ENCODE results near the gene YTHDC1.

YTHDC1 gene

GRCh38 chr4:68352791-68353190, 2.9 kb upstream of the YTHDC1 start:
- DNase-seq: no peak

GRCh38 chr4:68349279-68349648, 626 bp downstream of the YTHDC1 start:
- no peak for DNase-seq

- no peak for DNase-seq
Measured at GRCh38 chr4:68348577-68348976, 1.3 kb downstream of the YTHDC1 start.

GRCh38 chr4:68347845-68348244, 2.0 kb downstream of the YTHDC1 start:
- DNase-seq: no peak

DNA sequence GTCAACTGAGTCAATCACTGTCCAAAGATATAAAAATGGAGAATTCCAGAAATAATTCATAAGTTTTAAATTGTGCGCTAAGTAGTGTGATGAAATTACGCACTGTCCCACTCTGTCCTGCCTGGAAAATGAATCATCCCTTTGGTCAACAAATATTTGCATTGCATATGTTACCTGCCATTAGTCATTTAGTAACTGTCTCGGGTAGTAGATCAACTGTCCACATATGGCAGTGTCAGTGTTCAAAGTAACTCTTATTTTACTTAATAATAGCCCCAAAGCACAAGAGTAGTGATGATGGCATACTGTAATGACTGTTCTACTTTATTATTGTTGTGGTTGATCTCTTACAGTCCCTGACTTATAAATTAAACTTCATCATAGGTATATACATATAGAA, 3.4 kb downstream of the YTHDC1 start:
- DNase-seq: no peak

- no peak for DNase-seq
Measured at GRCh38 chr4:68344785-68345184, 5.1 kb downstream of the YTHDC1 start.

- no peak for DNase-seq
Measured at GRCh38 chr4:68344049-68344448, 5.8 kb downstream of the YTHDC1 start.

DNA sequence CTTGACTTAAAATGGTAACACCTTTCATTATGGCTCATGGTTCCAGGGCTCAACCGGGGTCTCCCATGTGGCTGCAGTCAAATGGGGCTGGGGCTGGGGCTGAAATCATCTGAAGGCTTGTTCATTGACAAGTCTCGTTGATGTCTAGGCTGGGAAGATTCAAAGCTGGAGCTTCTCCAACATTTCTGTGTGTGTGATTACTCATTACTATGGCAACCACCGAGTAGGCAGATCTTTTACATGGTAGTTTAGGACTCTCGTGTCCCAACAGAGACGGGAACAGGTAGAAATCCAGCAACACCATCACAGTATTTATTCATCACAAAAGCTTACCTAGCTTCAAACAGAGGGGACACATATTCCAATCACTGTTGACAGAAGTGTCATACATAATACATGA, 7.8 kb downstream of the YTHDC1 start:
- DNase-seq: no peak

DNA sequence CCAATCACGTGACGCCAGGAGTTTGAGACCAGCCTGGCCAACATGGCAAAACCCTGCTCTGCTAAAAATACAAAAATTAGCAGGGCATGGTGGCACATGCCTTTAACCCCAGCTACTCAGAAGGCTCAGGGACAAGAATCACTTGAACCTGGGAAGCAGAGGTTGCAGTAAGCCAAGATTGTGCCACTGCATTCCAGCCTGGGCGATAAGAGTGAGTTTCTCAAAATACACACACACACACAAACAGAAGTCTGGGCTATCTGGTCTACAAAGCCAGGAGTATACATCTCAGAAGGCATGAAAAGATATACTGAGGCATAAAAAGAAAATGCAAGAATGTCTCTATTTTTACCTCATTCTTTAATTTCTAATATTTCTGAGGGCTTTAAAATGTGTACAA, 11.3 kb downstream of the YTHDC1 start:
- DNase-seq: no peak

GRCh38 chr4:68337522-68337921, 12.4 kb downstream of the YTHDC1 start:
- DNase-seq: no peak

DNA sequence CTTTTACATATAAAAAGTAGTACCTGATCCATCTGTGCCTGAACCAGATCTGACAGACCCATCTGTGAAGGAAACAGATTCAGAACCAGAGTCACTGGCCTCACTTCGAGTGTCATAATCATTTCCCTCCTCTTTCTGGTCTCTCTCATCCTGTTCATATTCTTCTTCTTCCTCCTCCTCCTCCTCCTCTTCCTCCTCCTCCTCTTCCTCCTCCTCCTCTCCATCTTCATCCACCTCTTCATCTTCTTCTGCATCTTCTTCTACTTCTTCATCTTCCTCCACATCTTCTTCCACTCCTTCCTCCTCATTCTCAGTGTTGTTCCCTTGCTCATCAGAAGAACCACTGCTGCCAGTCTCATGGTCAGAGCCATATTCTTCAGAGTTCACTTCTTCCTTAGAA, 12.9 kb downstream of the YTHDC1 start:
- DNase-seq: no peak

DNA sequence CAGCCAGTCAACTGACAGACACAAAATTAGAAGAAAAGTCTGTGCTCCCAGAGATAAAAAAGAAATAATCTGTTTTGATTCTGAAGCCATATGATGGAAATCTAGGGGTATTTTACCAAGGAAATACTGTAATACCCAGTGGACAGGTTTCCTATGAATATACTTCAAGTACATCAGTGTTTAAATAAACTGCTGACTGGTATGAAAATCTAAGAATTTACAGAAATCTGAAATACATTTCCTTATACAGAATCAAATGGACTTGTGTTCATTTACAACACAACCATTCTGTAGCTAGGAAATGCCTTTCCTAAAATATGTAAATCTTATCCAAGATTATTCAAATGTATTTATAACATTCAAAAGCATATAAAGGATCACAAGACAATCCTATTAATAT, 13.4 kb downstream of the YTHDC1 start:
- no peak for DNase-seq

- DNase-seq: no peak
Measured at GRCh38 chr4:68326141-68326540, 23.7 kb downstream of the YTHDC1 start.

- DNase-seq: no peak
Measured at GRCh38 chr4:68324519-68325262, 25.2 kb downstream of the YTHDC1 start.

GRCh38 chr4:68319040-68319439, 30.9 kb downstream of the YTHDC1 start:
- DNase-seq: no peak

- no peak for DNase-seq
Measured at GRCh38 chr4:68316193-68316969, 33.5 kb downstream of the YTHDC1 start.

DNA sequence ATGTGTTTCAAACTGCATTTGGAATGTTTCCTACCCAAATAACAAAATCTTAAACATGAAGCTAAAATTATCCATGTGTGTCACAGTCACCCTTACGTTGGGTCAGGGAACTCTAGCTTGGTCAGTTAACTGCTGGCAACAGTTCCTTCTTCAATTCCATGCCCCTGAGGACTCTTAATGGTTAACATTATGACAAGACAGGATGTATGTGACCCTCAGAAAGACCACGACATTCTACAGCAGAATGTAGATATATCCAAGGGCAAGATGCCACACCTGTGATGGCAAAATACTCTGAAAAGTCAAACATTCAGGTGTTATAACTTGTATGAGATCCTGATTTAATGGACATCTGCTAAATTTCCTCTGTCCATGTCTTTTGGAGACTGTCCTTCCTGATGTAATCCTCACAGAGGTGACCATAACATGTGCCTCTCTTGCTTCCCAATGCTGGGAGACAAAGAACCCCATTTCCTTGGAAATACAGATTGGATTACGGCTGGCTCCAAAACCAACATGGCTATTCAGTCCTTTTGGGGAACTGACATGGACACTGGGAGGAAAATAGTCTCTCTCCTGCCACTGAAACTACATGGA, 39.1 kb downstream of the YTHDC1 start:
- no peak for DNase-seq

DNA sequence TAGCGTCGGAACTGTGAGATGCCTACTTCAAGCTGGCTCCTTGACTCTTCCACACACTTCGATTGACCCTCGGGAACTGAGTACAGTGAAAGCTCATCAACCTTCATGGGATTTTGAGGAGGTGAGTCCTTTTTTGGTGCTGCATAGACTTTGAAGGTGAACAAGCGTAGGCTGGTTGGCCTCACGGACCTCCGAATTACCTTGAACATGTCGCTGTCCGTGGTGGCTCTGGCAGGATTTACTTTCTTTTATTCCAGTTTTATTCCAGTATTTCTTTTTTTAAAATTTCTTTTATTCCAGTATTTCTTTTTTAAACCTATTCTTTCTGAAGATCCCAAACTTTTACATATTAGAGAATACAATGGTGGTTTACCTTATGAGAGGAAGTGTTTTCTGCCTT, 45.2 kb downstream of the YTHDC1 start:
- no peak for DNase-seq

GRCh38 chr4:68299492-68300457, 50.1 kb downstream of the YTHDC1 start:
- DNase-seq: no peak

DNA sequence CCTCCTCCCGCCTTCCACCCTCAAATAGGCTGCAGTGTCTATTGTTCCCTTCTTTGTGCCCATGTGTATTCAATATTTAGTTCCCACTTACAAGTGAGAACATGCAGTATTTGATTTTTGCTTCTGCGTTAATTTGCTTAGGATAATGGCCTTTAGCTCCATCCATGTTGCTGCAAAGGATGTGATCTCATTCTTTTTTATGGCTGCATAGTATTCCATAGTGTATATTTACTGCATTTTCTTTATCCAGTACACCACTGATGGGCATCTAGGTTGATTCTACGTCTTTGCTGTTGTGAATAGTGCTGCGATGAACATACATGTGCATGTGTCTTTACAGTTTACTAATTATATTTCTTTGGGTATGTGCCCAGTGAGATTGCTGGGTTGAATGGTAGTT, 52.8 kb downstream of the YTHDC1 start:
- no peak for DNase-seq

DNA sequence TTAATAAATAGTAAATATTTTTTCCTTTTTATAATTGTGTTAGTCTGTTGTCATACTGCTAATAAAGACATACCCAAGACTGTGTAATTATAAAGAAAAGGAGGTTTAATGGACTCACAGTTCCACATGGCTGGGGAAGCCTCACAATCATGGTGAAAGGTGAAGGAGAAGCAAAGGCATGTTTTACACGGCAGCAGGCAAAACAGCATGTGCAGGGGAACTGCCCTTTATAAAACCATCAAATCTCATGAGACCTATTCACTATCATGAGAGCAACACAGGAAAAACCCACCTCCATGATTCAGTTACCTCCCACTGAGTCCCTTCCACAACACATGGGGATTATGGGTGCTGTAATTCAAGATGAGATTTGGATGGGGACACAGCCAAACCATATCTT, 58.6 kb downstream of the YTHDC1 start:
- no peak for DNase-seq

GRCh38 chr4:68288393-68288740, 61.5 kb downstream of the YTHDC1 start:
- DNase-seq: no peak

Measured in NCI-H2107 (cell line).